GM21786 (cell line): ENCODE measurements around the gene CAMK1D.

Source experiments
- ATAC-seq: cut with Tn5 transposase; IDR thresholded peaks from one replicate; pipeline ENCODE4 v1.9.1; 2021; ENCODE audit not compliant: unreplicated experiment

The CAMK1D gene

GRCh38 chr10:12459762-12460161 is 110.4 kb downstream of the CAMK1D start:
- no peak for ATAC-seq

GRCh38 chr10:12463459-12463838 is 114.1 kb downstream of the CAMK1D start:
- ATAC-seq: no peak

- no peak for ATAC-seq
Observed at GRCh38 chr10:12465385-12466136, 116.2 kb downstream of the CAMK1D start.

- no peak for ATAC-seq
Observed at GRCh38 chr10:12466704-12467305, 117.5 kb downstream of the CAMK1D start.

GRCh38 chr10:12469345-12469744 is 120.0 kb downstream of the CAMK1D start:
- no peak for ATAC-seq

- no peak for ATAC-seq
Observed at GRCh38 chr10:12470719-12471118, 121.4 kb downstream of the CAMK1D start.

- no peak for ATAC-seq
Observed at GRCh38 chr10:12471135-12471534, 121.8 kb downstream of the CAMK1D start.

- no peak for ATAC-seq
Observed at GRCh38 chr10:12473491-12473890, 124.1 kb downstream of the CAMK1D start.

GRCh38 chr10:12474727-12475412 is 125.5 kb downstream of the CAMK1D start:
- no peak for ATAC-seq

- ATAC-seq: no peak
Observed at GRCh38 chr10:12476656-12477055, 127.3 kb downstream of the CAMK1D start.

- no peak for ATAC-seq
Observed at GRCh38 chr10:12479437-12479844, 130.1 kb downstream of the CAMK1D start.

GRCh38 chr10:12479924-12480323 is 130.6 kb downstream of the CAMK1D start:
- ATAC-seq: no peak

GRCh38 chr10:12480440-12480839 is 131.1 kb downstream of the CAMK1D start:
- no peak for ATAC-seq

- ATAC-seq: no peak
Observed at GRCh38 chr10:12481924-12482323, 132.6 kb downstream of the CAMK1D start.

- ATAC-seq: no peak
Observed at GRCh38 chr10:12482587-12482986, 133.2 kb downstream of the CAMK1D start.

GRCh38 chr10:12484002-12484918 is 134.9 kb downstream of the CAMK1D start:
- no peak for ATAC-seq

- peak; percentile 76 for ATAC-seq
Observed at GRCh38 chr10:12484941-12485805, 135.8 kb downstream of the CAMK1D start.

GRCh38 chr10:12487366-12487765 is 138.0 kb downstream of the CAMK1D start:
- no peak for ATAC-seq

- no peak for ATAC-seq
Observed at GRCh38 chr10:12488626-12489025, 139.3 kb downstream of the CAMK1D start.

- no peak for ATAC-seq
Observed at GRCh38 chr10:12489357-12489756, 140.0 kb downstream of the CAMK1D start.
